CD14-positive monocyte (primary cell): ENCODE measurements around the gene PLAU. TPM values are rescaled to one million over a fixed set of nuclear protein-coding genes. Genes with fewer than 3 reads are reported as not detected.
"Not testable (repeated sequence)": the region's sequence is repeated elsewhere in the genome, so short reads cannot be mapped to it uniquely, and the experiment has no call there.

Experiments used
- DNase-seq, 3 donors: peaks; one replicate each; pipeline ENCODE4 v3.0.0-alpha.2; 2011 to 2022
- H2AFZ ChIP-seq: 2 replicates; pipeline ENCODE4 v1.6.0; 2012; ENCODE audit warnings: mild to moderate bottlenecking, low read depth, low read length, inconsistent platforms; ENCODE audit not compliant: insufficient read depth, poor library complexity, severe bottlenecking
- H3K27ac ChIP-seq, 2 donors: 1 replicate in 1 of 2; 2 replicates in 1 of 2; pipeline ENCODE4 v1.5.1; 2012 to 2013; ENCODE audit warnings: low read length in 2 of 2, control low read depth in 1 of 2, inconsistent platforms in 1 of 2, low read depth in 1 of 2, mild to moderate bottlenecking in 1 of 2
- H3K27me3 ChIP-seq, 2 donors: one replicate each; pipeline versions ENCODE4 v1.6.0 to v1.6.1; 2011 to 2013; ENCODE audit warnings: low read length in 2 of 2; ENCODE audit not compliant: control insufficient read depth in 2 of 2, insufficient read depth in 2 of 2
- H3K36me3 ChIP-seq, 2 donors: replicated peaks in 1 of 2; 1 replicate in 1 of 2; 2 replicates in 1 of 2; pipeline versions ENCODE4 v1.5.1 to v1.6.1; 2012 to 2013; ENCODE audit warnings: low read length in 2 of 2, control low read depth in 1 of 2, inconsistent platforms in 1 of 2, mild to moderate bottlenecking in 1 of 2; ENCODE audit not compliant: insufficient read depth in 2 of 2, control insufficient read depth in 1 of 2
- H3K4me1 ChIP-seq, 2 donors: 1 replicate in 1 of 2; 2 replicates in 1 of 2; pipeline versions ENCODE4 v1.5.1 to v1.6.1; 2012 to 2013; ENCODE audit warnings: low read length in 2 of 2, control low read depth in 1 of 2, inconsistent platforms in 1 of 2, mild to moderate bottlenecking in 1 of 2, moderate library complexity in 1 of 2; ENCODE audit not compliant: insufficient read depth in 2 of 2, control insufficient read depth in 1 of 2
- H3K4me2 ChIP-seq: replicated peaks from 2 replicates; pipeline ENCODE3; 2012; ENCODE audit warnings: low read length, moderate library complexity, mild to moderate bottlenecking; ENCODE audit not compliant: poor library complexity, severe bottlenecking; ENCODE audit errors: extremely low read depth
- H3K4me3 ChIP-seq, 3 experiments: fragments of 200-600 bp in 1 of 3; sonication (generic) in 1 of 3; replicated peaks in 1 of 3; 1 replicate in 2 of 3; 2 replicates in 1 of 3; pipeline ENCODE4 v1.5.1; 2011 to 2013; ENCODE audit warnings: low read length in 3 of 3, mild to moderate bottlenecking in 3 of 3, control low read depth in 2 of 3, low read depth in 2 of 3, inconsistent platforms in 1 of 3, moderate library complexity in 1 of 3
- H3K79me2 ChIP-seq: 2 replicates; pipeline ENCODE4 v1.6.0; 2012; ENCODE audit warnings: mild to moderate bottlenecking, control low read depth, inconsistent platforms, low read length, moderate library complexity; ENCODE audit not compliant: insufficient read depth
- H3K9ac ChIP-seq: 2 replicates; pipeline ENCODE4 v1.6.0; 2017; ENCODE audit warnings: low read length, mild to moderate bottlenecking; ENCODE audit not compliant: insufficient read depth, poor library complexity, severe bottlenecking
- H3K9me3 ChIP-seq, 2 donors: replicated peaks in 1 of 2; 1 replicate in 1 of 2; 2 replicates in 1 of 2; pipeline versions ENCODE4 v1.5.1 to v1.6.1; 2012 to 2013; ENCODE audit warnings: low read length in 2 of 2, control low read depth in 1 of 2; ENCODE audit not compliant: control insufficient read depth in 1 of 2, insufficient read depth in 1 of 2
- H4K20me1 ChIP-seq: 2 replicates; pipeline ENCODE4 v1.6.0; 2012; ENCODE audit warnings: mild to moderate bottlenecking, low read length, control low read depth, moderate library complexity; ENCODE audit not compliant: insufficient read depth
- H3K27ac Mint-ChIP-seq, 7 donors: one replicate each; pipeline ENCODE4 v1.8.0; 2020; ENCODE audit warnings: mild to moderate bottlenecking in 7 of 7, mixed read lengths in 7 of 7, moderate library complexity in 6 of 7, inconsistent platforms in 2 of 7
- H3K27me3 Mint-ChIP-seq, 3 donors: one replicate each; pipeline ENCODE4 v1.8.0; 2021 to 2022; ENCODE audit warnings: low read depth in 3 of 3, mild to moderate bottlenecking in 3 of 3, mixed read lengths in 3 of 3, moderate library complexity in 3 of 3, inconsistent platforms in 1 of 3
- H3K36me3 Mint-ChIP-seq, 2 donors: one replicate each; pipeline ENCODE4 v1.8.0; 2020; ENCODE audit warnings: mixed read lengths in 2 of 2, inconsistent platforms in 1 of 2, mild to moderate bottlenecking in 1 of 2
- H3K4me1 Mint-ChIP-seq: one replicate; pipeline ENCODE4 v1.8.0; 2020; ENCODE audit warnings: mild to moderate bottlenecking, mixed read lengths
- H3K4me3 Mint-ChIP-seq, 2 donors: one replicate each; pipeline ENCODE4 v1.8.0; 2020; ENCODE audit warnings: mild to moderate bottlenecking in 2 of 2, mixed read lengths in 2 of 2, moderate library complexity in 1 of 2
- H3K9me3 Mint-ChIP-seq, 7 donors: one replicate each; pipeline ENCODE4 v1.8.0; 2020 to 2022; ENCODE audit warnings: mixed read lengths in 7 of 7, mild to moderate bottlenecking in 6 of 7, moderate library complexity in 6 of 7, inconsistent platforms in 2 of 7
- WGBS: methylation state at CpG from one replicate; pipeline ENCODE4 v1.1.5; 2013; ENCODE audit warnings: missing lambda C conversion rate; ENCODE audit not compliant: insufficient coverage; 5-methylcytosine and 5-hydroxymethylcytosine counted together
- intact Hi-C, 2 donors: fragments of 100-400 bp; cut with micrococcal nuclease; formaldehyde crosslinking; loops; one replicate each; pipeline versions ENCODE4 v1.15.0 to v1.15.1; 2023
- polyA plus RNA-seq, 3 donors: library from polyadenylated mRNA; depleted of rRNA in 1 of 3; unstranded in 2 of 3; stranded (reverse) in 1 of 3; fragments of 300-500 nt in 2 of 3; fragments of >200 nt in 1 of 3; fragmentation: Illumina TruSeq in 2 of 3; gene quantifications; 1 replicate in 2 of 3; 2 replicates in 1 of 3; pipeline ENCODE4 v1.2.3, GENCODE V29; 2012 to 2021
- TF ChIP-seq, protein P1 (sequence below): fragments of 200-600 bp; IDR thresholded peaks from one replicate; pipeline ENCODE4 v1.8.0; 2022; ENCODE audit warnings: antibody characterized with exemption, mild to moderate bottlenecking

PLAU gene
- polyA plus RNA-seq, 3 donors: 0.16 to 1.5 (median 0.43) TPM

DNA sequence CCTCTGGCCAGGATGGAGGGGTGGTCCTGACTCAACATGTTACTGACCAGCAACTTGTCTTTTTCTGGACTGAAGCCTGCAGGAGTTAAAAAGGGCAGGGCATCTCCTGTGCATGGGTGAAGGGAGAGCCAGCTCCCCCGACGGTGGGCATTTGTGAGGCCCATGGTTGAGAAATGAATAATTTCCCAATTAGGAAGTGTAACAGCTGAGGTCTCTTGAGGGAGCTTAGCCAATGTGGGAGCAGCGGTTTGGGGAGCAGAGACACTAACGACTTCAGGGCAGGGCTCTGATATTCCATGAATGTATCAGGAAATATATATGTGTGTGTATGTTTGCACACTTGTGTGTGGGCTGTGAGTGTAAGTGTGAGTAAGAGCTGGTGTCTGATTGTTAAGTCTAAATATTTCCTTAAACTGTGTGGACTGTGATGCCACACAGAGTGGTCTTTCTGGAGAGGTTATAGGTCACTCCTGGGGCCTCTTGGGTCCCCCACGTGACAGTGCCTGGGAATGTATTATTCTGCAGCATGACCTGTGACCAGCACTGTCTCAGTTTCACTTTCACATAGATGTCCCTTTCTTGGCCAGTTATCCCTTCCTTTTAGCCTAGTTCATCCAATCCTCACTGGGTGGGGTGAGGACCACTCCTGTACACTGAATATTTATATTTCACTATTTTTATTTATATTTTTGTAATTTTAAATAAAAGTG, 6.0 kb downstream of the PLAU start:
- peaks cover 33 to 42% of the 10 kb centered on the region in 2 donors for H3K4me1 ChIP-seq
- TF ChIP-seq, protein P1, sequence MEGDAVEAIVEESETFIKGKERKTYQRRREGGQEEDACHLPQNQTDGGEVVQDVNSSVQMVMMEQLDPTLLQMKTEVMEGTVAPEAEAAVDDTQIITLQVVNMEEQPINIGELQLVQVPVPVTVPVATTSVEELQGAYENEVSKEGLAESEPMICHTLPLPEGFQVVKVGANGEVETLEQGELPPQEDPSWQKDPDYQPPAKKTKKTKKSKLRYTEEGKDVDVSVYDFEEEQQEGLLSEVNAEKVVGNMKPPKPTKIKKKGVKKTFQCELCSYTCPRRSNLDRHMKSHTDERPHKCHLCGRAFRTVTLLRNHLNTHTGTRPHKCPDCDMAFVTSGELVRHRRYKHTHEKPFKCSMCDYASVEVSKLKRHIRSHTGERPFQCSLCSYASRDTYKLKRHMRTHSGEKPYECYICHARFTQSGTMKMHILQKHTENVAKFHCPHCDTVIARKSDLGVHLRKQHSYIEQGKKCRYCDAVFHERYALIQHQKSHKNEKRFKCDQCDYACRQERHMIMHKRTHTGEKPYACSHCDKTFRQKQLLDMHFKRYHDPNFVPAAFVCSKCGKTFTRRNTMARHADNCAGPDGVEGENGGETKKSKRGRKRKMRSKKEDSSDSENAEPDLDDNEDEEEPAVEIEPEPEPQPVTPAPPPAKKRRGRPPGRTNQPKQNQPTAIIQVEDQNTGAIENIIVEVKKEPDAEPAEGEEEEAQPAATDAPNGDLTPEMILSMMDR: no peak
- 0% methylated on average over 4 of the region's 5 CpGs for WGBS
- H3K79me2 ChIP-seq: peaks cover 36% of the 10 kb centered on the region
- peaks cover 19 to 22% of the 10 kb centered on the region in 2 donors for H3K36me3 Mint-ChIP-seq
- H3K4me3 ChIP-seq: peak overlapping the region in 1 of 3 experiments; percentile 25
- no peak overlapping the region for H3K9ac ChIP-seq
- H2AFZ ChIP-seq: no peak overlapping the region
- intact Hi-C loops: no loop called here
- H3K4me3 Mint-ChIP-seq: peak overlapping the region; percentile 58 to 76
- peak overlapping the region; percentile 33 for H3K4me2 ChIP-seq
- peak overlapping the region; percentile 85 to 94 (median 88) for H3K27ac Mint-ChIP-seq
- peaks cover 47% of the 10 kb centered on the region for H3K4me1 Mint-ChIP-seq
- no peaks in the 10 kb centered on the region for H3K9me3 ChIP-seq
- H3K27me3 ChIP-seq: no peaks in the 10 kb centered on the region
- peak overlapping the region; percentile 3 to 69 for H3K27ac ChIP-seq
- peaks cover 0 to 2% (median 0%) of the 10 kb centered on the region in 3 donors for H3K27me3 Mint-ChIP-seq
- no peaks in the 10 kb centered on the region for H4K20me1 ChIP-seq
- DNase-seq: peak in 2 of 3 donors; percentile 68 to 77
- peaks cover 0 to 5% of the 10 kb centered on the region in 2 donors for H3K36me3 ChIP-seq
- peaks cover 0 to 2% (median 0%) of the 10 kb centered on the region in 7 donors for H3K9me3 Mint-ChIP-seq

DNA sequence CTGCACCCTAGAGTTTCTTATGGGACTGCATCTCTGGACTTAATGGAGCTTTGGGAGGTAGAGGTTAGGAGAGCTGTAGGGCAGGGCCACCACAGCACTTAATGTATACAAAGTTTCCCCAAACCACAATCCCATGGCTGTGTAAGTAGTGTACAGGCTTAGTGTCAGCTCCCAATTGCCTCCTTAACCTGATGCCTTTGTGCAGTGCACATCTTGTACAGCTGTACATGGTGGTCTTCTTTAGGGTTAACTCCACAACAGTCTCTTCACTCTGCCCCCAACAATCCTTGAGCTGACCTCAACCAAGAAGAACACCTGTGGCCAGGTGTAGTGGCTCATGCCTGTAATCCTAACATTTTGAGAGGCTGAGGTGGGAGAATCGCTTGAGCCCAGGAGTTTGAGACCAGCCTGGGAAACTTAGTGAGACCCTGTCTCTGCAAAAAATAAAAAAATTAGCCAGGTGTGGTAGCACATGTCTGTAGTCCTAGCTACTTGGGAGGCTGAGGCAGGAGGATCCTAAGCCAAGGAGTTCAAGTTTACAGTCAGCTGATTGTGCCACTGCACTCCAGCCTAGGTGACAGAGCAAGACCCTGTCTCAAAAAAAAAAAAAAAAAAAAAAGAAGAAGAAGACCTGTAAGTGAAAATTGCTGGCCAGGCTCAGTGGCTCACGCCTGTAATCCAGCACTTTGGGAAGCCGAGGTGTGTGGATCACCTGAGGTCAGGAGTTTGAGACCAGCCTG, 6.8 kb downstream of the PLAU start:
- Histone ChIP-seq H2AFZ (no peak overlapping the region), H3K36me3 (peaks cover 0 to 5% of the 10 kb centered on the region in 2 donors), H3K4me1 (peaks cover 28 to 36% of the 10 kb centered on the region in 2 donors), H4K20me1 (no peaks in the 10 kb centered on the region), H3K4me2 (no peak overlapping the region), H3K9ac (no peak overlapping the region), H3K27me3 (no peaks in the 10 kb centered on the region), H3K27ac (peak overlapping the region in 1 of 2 donors; percentile 61), H3K9me3 (no peaks in the 10 kb centered on the region), H3K4me3 (no peak overlapping the region), H3K79me2 (peaks cover 27% of the 10 kb centered on the region)
- peak overlapping the region; percentile 8 to 92 (median 65) for H3K27ac Mint-ChIP-seq
- no peak overlapping the region for H3K4me3 Mint-ChIP-seq
- TF ChIP-seq, protein P1: no peak
- 100% methylated on average over 1 of the region's 3 CpGs for WGBS
- DNase-seq: no peak
- peaks cover 40% of the 10 kb centered on the region for H3K4me1 Mint-ChIP-seq
- peaks cover 0 to 2% (median 0%) of the 10 kb centered on the region in 7 donors for H3K9me3 Mint-ChIP-seq
- H3K27me3 Mint-ChIP-seq: peaks cover 0 to 2% (median 0%) of the 10 kb centered on the region in 3 donors
- intact Hi-C loops: no loop called here
- H3K36me3 Mint-ChIP-seq: peaks cover 19 to 22% of the 10 kb centered on the region in 2 donors

DNA sequence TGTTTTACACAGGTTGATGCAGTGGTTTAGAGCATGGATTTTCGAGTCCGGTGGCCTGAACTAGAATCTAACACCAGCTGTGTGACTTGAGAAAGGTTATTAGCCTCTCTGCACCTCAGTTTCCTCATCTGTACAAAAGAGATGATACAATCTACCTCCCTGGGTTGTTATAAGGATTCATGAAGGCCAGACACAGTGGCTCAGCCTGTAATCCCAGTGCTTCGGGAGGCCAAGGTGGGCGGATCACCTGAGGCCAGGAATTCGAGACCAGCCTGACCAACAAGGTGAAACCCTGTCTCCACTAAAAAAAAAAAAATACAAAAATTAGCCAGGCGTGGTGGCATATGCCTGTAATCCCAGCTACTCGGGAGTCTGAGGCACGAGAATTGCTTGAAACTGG, 8.5 kb downstream of the PLAU start:
- H3K79me2 ChIP-seq: peaks cover 14% of the 10 kb centered on the region
- H3K27ac Mint-ChIP-seq: peak overlapping the region in 4 of 7 donors; percentile 42 to 91 (median 84)
- not testable (repeated sequence) for DNase-seq

More for the DNA sequence above, 8.5 kb downstream of the PLAU start:
- H3K4me3 ChIP-seq, H3K27me3 ChIP-seq, H3K9me3 Mint-ChIP-seq, H3K9ac ChIP-seq, H3K4me3 Mint-ChIP-seq, H3K4me2 ChIP-seq, H3K9me3 ChIP-seq, H3K36me3 ChIP-seq, H4K20me1 ChIP-seq, intact Hi-C loops, H3K27me3 Mint-ChIP-seq: not testable (repeated sequence)
- Histone ChIP-seq H3K27ac (peak overlapping the region in 1 of 2 donors; percentile 51), H2AFZ (peak overlapping the region; percentile 55), H3K4me1 (peaks cover 28 to 36% of the 10 kb centered on the region in 2 donors)
- H3K4me1 Mint-ChIP-seq: peaks cover 38% of the 10 kb centered on the region
- peaks cover 8 to 12% of the 10 kb centered on the region in 2 donors for H3K36me3 Mint-ChIP-seq
- 93% methylated on average over 3 of the region's 8 CpGs for WGBS
